Prostate gland (tissue), 2 donors: Measurements from ENCODE around the gene HCRT. TPM values are rescaled to one million over a fixed set of nuclear protein-coding genes. Genes with fewer than 3 reads are reported as not detected.
"Not testable (repeated sequence)": the region's sequence is repeated elsewhere in the genome, so short reads cannot be mapped to it uniquely, and the experiment has no call there.

Experiments used
- DNase-seq: peaks from one replicate; pipeline ENCODE4 v3.0.0-alpha.2; 2019; ENCODE audit warnings: low spot score
- H3K27ac ChIP-seq, 2 donors: fragments of 200-600 bp; sonication (generic); 2 replicates each; pipeline ENCODE4 v1.5.1; 2017 to 2019
- H3K27me3 ChIP-seq: fragments of 200-600 bp; sonication (generic); replicated peaks from 2 replicates; pipeline ENCODE4 v1.5.1; 2019; ENCODE audit not compliant: insufficient read depth
- H3K36me3 ChIP-seq, 2 donors: fragments of 200-600 bp; sonication (generic); 1 replicate in 1 of 2; 2 replicates in 1 of 2; pipeline versions ENCODE4 v1.5.1 to v1.8.1; 2017 to 2019
- H3K4me1 ChIP-seq: fragments of 200-600 bp; sonication (generic); replicated peaks from 2 replicates; pipeline ENCODE4 v1.5.1; 2019
- H3K4me3 ChIP-seq, 2 donors: fragments of 200-600 bp; sonication (generic); 2 replicates each; pipeline ENCODE4 v1.5.1; 2017 to 2019
- H3K9me3 ChIP-seq: fragments of 200-600 bp; sonication (generic); 2 replicates; pipeline ENCODE4 v1.5.1; 2017
- CTCF ChIP-seq, 4 experiments: fragments of 200-600 bp in 2 of 4; fragments of 450-650 bp in 2 of 4; sonication (generic) in 2 of 4; IDR thresholded peaks; 1 replicate in 3 of 4; 2 replicates in 1 of 4; pipeline ENCODE4 v1.5.1; 2016 to 2019; ENCODE audit warnings: antibody characterized with exemption in 4 of 4, mild to moderate bottlenecking in 2 of 4, moderate library complexity in 2 of 4
- POLR2A ChIP-seq: fragments of 450-650 bp; IDR thresholded peaks from one replicate; pipeline ENCODE4 v1.6.1; 2016; ENCODE audit warnings: antibody characterized with exemption, mild to moderate bottlenecking
- POLR2AphosphoS5 ChIP-seq: sonication (generic); formaldehyde crosslinking; IDR thresholded peaks from one replicate; pipeline ENCODE4 v1.6.1; 2017; ENCODE audit warnings: antibody characterized with exemption
- WGBS: methylation state at CpG from one replicate; pipeline ENCODE4 v1.1.5; 2018; 5-methylcytosine and 5-hydroxymethylcytosine counted together
- intact Hi-C: fragments of 100-400 bp; cut with DNase I; formaldehyde crosslinking; loops from one replicate; pipeline ENCODE4 v1.14.2; 2022
- total RNA-seq, 2 donors: library from RNA; depleted of rRNA; stranded (reverse); fragments of >200 nt; gene quantifications; one replicate each; pipeline ENCODE4 v1.1.0, GENCODE V29; 2016

Gene HCRT
- total RNA-seq, 2 donors from 2014 or later: not detected

- no peak for DNase-seq
- Histone ChIP-seq H3K27ac (no peak overlapping the region), H3K36me3 (no peaks in the 10 kb centered on the region), H3K9me3 (no peaks in the 10 kb centered on the region), H3K4me1 (peaks cover 6% of the 10 kb centered on the region), H3K27me3 (no peaks in the 10 kb centered on the region), H3K4me3 (no peak overlapping the region)
- intact Hi-C loops: no loop called here
- WGBS: 73% methylated on average over 8 of the region's 8 CpGs
- no peak for TF ChIP-seq POLR2AphosphoS5
Measured at GRCh38 chr17:42141382-42141781, 43.9 kb downstream of the HCRT start.

- intact Hi-C loops, H3K27me3 ChIP-seq, H3K4me3 ChIP-seq, H3K9me3 ChIP-seq, H3K27ac ChIP-seq, DNase-seq, H3K4me1 ChIP-seq, H3K36me3 ChIP-seq: not testable (repeated sequence)
- WGBS: 97% methylated on average over 7 of the region's 7 CpGs
Measured at GRCh38 chr17:42140690-42141089, 44.6 kb downstream of the HCRT start.

DNA sequence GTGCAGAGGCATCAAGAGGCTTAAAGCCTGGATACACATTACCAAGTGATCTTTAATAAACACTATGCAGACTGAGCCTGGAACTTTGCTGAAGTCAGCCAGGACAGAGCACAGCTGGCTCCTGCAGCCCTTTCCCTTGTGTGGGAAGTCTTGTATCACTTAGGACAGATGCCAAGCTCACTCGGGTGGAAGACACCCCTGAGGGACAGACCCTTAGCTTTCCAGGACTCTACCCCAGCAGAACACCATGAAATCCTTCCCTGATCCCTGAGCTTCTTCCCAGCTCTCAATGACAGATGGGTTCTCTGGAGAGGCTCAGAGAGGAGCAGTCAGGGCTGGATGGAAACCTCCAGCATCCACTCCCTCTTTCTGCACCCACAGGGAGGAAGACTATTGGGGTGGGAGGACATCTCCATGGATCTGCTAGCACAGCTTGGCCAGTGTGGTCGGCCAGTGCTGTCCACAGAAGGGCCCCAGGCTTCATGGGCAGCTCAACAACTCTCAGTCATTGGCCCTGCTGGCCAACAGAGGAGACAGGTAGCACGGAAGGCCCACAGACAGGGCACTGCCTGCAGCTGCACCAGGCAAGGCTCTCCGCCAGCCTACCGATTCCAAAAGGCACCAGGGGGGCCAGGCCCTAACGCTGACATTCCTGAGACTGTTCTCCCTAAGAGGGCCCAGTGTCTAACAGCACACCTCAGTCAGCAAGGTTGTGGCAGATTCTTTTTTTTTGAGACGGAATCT is 46.3 kb downstream of the HCRT start:
- Histone ChIP-seq H3K27me3 (no peaks in the 10 kb centered on the region), H3K36me3 (no peaks in the 10 kb centered on the region), H3K4me1 (peaks cover 16% of the 10 kb centered on the region), H3K9me3 (no peaks in the 10 kb centered on the region), H3K27ac (no peak overlapping the region), H3K4me3 (no peak overlapping the region)
- DNase-seq: no peak
- no peak for TF ChIP-seq POLR2A
- TF ChIP-seq CTCF (IDR thresholded peaks at IDR 0.05): no peak
- TF ChIP-seq POLR2AphosphoS5: no peak
- 72% methylated on average over 7 of the region's 7 CpGs for WGBS
- intact Hi-C loops: no loop called here

DNA sequence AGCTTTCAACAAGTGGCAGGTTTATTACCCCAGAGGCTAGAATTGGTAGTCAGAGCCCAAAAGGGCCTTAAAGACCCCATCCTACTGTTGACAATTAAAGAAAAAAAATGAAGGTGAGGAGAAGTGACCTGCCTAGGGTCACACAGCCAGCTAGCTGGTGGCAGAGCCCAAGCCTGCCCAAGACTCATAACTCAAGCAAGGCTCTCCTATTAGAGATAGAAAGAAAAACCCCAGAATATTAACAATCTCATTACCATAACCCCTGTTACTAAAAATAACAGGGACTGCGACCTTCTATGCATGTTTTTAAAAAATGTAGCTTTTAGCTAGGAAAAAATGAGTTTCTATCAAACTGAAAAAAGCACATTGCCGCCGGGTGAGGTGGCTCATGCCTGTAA is 48.6 kb downstream of the HCRT start:
- Histone ChIP-seq H3K9me3 (no peaks in the 10 kb centered on the region), H3K36me3 (no peaks in the 10 kb centered on the region), H3K4me1 (peaks cover 26% of the 10 kb centered on the region), H3K4me3 (no peak overlapping the region), H3K27ac (peak overlapping the region in 1 of 2 donors; percentile 6), H3K27me3 (no peaks in the 10 kb centered on the region)
- TF ChIP-seq POLR2AphosphoS5 (no peak), POLR2A (no peak), CTCF (IDR thresholded peaks at IDR 0.05) (no peak)
- intact Hi-C loops: no loop called here
- DNase-seq: no peak
- 86% methylated on average over 3 of the region's 3 CpGs for WGBS

DNA sequence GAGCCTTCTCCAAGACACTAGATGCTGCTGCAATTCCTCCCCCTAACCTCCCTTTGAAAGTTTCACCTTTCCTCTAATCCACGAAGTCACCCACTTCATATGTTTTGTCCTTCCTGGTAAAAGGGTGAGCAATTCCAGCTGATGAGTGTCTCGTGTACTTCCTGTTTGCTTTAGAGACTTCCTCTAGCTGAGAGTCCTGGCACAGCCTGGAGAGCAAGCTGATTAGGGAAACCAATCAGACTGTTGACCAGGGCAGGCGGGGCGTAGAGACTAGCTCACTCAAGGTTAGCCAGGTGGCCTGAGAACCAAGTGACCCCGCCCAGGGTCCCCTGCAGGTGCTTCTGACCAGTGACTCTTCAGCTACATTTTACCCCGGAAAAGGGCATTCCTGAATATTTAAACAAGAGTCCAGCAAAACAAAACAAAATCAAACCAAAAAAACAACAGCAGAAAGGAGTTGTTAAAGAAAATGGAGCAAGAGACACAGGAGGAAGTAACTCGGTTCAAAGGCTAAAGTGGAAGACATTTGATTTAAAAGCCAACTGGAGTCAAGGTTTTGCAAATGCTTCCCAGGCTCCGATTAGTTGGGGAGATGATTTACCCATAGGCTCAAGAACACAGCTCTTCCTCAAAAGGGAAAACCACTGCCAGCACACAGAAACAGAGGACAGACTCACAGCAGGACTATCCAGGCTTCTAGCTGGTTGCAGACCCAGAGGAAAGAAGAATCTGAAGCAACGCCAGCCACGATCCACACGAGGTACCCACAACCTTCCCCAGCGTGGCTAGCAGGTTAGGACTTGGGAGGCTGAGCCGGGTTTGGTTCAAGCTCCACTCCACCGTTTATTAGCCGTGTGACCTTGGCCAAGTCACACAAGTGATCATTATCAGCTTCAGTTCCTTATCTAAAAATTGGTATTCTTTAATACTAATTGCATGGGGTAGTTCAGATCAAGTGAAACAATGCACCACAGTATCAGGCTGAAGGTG is 49.3 kb downstream of the HCRT start:
- peak; percentile 58 for TF ChIP-seq POLR2AphosphoS5
- no peak for TF ChIP-seq CTCF (IDR thresholded peaks at IDR 0.05)
- Histone ChIP-seq H3K4me3 (no peak overlapping the region), H3K27me3 (no peaks in the 10 kb centered on the region), H3K27ac (peak overlapping the region in 1 of 2 donors; percentile 31), H3K9me3 (no peaks in the 10 kb centered on the region), H3K4me1 (peaks cover 28% of the 10 kb centered on the region), H3K36me3 (no peaks in the 10 kb centered on the region)
- WGBS: 57% methylated on average over 15 of the region's 15 CpGs
- no peak for DNase-seq
- intact Hi-C loops: no loop called here
